Natural killer cell (primary cell): ENCODE measurements around the gene PHTF2. TPM values are rescaled to one million over a fixed set of nuclear protein-coding genes. Genes with fewer than 3 reads are reported as not detected.

Experiments
- ATAC-seq, 3 donors: fragments of 150-1000 bp in 2 of 3; fragments of 200-7000 bp in 1 of 3; cut with Tn5 transposase; 1 replicate in 1 of 3; 2 replicates in 2 of 3; pipeline ENCODE4 v1.10.0; 2021; ENCODE audit warnings: mild to moderate bottlenecking in 2 of 3, moderate library complexity in 2 of 3
- DNase-seq, 2 donors: peaks; one replicate each; pipeline versions ENCODE4 v3.0.0 to v3.0.0-alpha.2; 2013 to 2021; ENCODE audit warnings: mixed read lengths in 1 of 2
- H3K27ac ChIP-seq: one replicate; pipeline ENCODE4 v1.5.1; 2013; ENCODE audit warnings: mild to moderate bottlenecking, low read length
- H3K27me3 ChIP-seq: one replicate; pipeline ENCODE4 v1.6.1; 2013; ENCODE audit warnings: low read length; ENCODE audit not compliant: control insufficient read depth, insufficient read depth
- H3K36me3 ChIP-seq: one replicate; pipeline ENCODE4 v1.6.1; 2013; ENCODE audit warnings: low read length; ENCODE audit not compliant: control insufficient read depth, insufficient read depth
- H3K4me1 ChIP-seq: one replicate; pipeline ENCODE4 v1.6.1; 2013; ENCODE audit warnings: low read length; ENCODE audit not compliant: control insufficient read depth, insufficient read depth
- H3K4me3 ChIP-seq: one replicate; pipeline ENCODE4 v1.5.1; 2013; ENCODE audit warnings: low read length
- H3K9me3 ChIP-seq: one replicate; pipeline ENCODE4 v1.6.1; 2013; ENCODE audit warnings: low read length; ENCODE audit not compliant: control insufficient read depth, insufficient read depth
- H3K27ac Mint-ChIP-seq, 2 donors: one replicate each; pipeline ENCODE4 v1.8.0; 2022; ENCODE audit warnings: mild to moderate bottlenecking in 2 of 2, mixed read lengths in 2 of 2, moderate library complexity in 1 of 2
- H3K27me3 Mint-ChIP-seq, 2 donors: one replicate each; pipeline ENCODE4 v1.8.0; 2022; ENCODE audit warnings: low read depth in 2 of 2, mixed read lengths in 2 of 2
- H3K36me3 Mint-ChIP-seq: one replicate; pipeline ENCODE4 v1.8.0; 2022; ENCODE audit warnings: mixed read lengths
- H3K4me1 Mint-ChIP-seq, 2 donors: one replicate each; pipeline ENCODE4 v1.8.0; 2022; ENCODE audit warnings: mixed read lengths in 2 of 2
- H3K4me3 Mint-ChIP-seq: one replicate; pipeline ENCODE4 v1.8.0; 2022; ENCODE audit warnings: mild to moderate bottlenecking, moderate library complexity, mixed read lengths
- H3K9me3 Mint-ChIP-seq, 2 donors: one replicate each; pipeline ENCODE4 v1.8.0; 2022; ENCODE audit warnings: mixed read lengths in 2 of 2
- WGBS: methylation state at CpG from one replicate; pipeline ENCODE4 v1.1.7; 2013; ENCODE audit warnings: missing lambda C conversion rate; ENCODE audit not compliant: insufficient coverage; 5-methylcytosine and 5-hydroxymethylcytosine counted together
- intact Hi-C: fragments of 100-400 bp; cut with micrococcal nuclease; formaldehyde crosslinking; loops from one replicate; pipeline ENCODE4 v1.14.2; 2022
- total RNA-seq, 4 donors: library from RNA; stranded (reverse); fragments of 120-200 nt in 1 of 4; gene quantifications; one replicate each; pipeline versions ENCODE4 v1.2.3 to v1.2.4, GENCODE V29; 2013 to 2022
- TF ChIP-seq, protein P1 (sequence below): fragments of 200-600 bp; IDR thresholded peaks from one replicate; pipeline ENCODE4 v1.8.0; 2022; ENCODE audit warnings: antibody characterized with exemption

PHTF2 gene
- total RNA-seq, 3 donors from 2014 or later (not counting 1 experiment from before 2014, with no cell fraction given): 23.1 to 26.9 (median 26.4) TPM

- 100% methylated on average over 3 of the region's 5 CpGs for WGBS
- H3K4me1 ChIP-seq: peaks cover 8% of the 10 kb centered on the region
- peaks cover 30 to 37% of the 10 kb centered on the region in 2 donors for H3K4me1 Mint-ChIP-seq
These were observed 26.1 kb downstream of the PHTF2 start for GRCh38 chr7:77824636-77825035.

GRCh38 chr7:77825131-77825530 lies 26.6 kb downstream of the PHTF2 start:
- ATAC-seq: no peak
- no peak overlapping the region for H3K27ac ChIP-seq
- no peak overlapping the region for H3K27ac Mint-ChIP-seq
- no peak for DNase-seq
- WGBS: 90% methylated on average over 2 of the region's 3 CpGs
- H3K4me3 ChIP-seq: no peak overlapping the region
- H3K9me3 ChIP-seq: peaks cover 32% of the 10 kb centered on the region
- TF ChIP-seq, protein P1, sequence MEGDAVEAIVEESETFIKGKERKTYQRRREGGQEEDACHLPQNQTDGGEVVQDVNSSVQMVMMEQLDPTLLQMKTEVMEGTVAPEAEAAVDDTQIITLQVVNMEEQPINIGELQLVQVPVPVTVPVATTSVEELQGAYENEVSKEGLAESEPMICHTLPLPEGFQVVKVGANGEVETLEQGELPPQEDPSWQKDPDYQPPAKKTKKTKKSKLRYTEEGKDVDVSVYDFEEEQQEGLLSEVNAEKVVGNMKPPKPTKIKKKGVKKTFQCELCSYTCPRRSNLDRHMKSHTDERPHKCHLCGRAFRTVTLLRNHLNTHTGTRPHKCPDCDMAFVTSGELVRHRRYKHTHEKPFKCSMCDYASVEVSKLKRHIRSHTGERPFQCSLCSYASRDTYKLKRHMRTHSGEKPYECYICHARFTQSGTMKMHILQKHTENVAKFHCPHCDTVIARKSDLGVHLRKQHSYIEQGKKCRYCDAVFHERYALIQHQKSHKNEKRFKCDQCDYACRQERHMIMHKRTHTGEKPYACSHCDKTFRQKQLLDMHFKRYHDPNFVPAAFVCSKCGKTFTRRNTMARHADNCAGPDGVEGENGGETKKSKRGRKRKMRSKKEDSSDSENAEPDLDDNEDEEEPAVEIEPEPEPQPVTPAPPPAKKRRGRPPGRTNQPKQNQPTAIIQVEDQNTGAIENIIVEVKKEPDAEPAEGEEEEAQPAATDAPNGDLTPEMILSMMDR: no peak
- peaks cover 30 to 37% of the 10 kb centered on the region in 2 donors for H3K4me1 Mint-ChIP-seq
- peaks cover 27% of the 10 kb centered on the region for H3K36me3 Mint-ChIP-seq
- no peaks in the 10 kb centered on the region for H3K27me3 Mint-ChIP-seq
- peaks cover 6 to 11% of the 10 kb centered on the region in 2 donors for H3K9me3 Mint-ChIP-seq
- H3K36me3 ChIP-seq: no peaks in the 10 kb centered on the region
- H3K27me3 ChIP-seq: no peaks in the 10 kb centered on the region
- H3K4me3 Mint-ChIP-seq: no peak overlapping the region
- peaks cover 8% of the 10 kb centered on the region for H3K4me1 ChIP-seq
- intact Hi-C loops: no loop called here

More at GRCh38 chr7:77824636-77825035, 26.1 kb downstream of the PHTF2 start:
- peaks cover 36% of the 10 kb centered on the region for H3K9me3 ChIP-seq
- DNase-seq (no peak), ATAC-seq (no peak)
- Mint-ChIP-seq H3K36me3 (peaks cover 32% of the 10 kb centered on the region), H3K9me3 (peaks cover 8 to 14% of the 10 kb centered on the region in 2 donors), H3K27me3 (no peaks in the 10 kb centered on the region), H3K4me3 (no peak overlapping the region), H3K27ac (no peak overlapping the region)
- TF ChIP-seq, protein P1: no peak
- no peaks in the 10 kb centered on the region for H3K27me3 ChIP-seq
- H3K36me3 ChIP-seq: no peaks in the 10 kb centered on the region
- no peak overlapping the region for H3K27ac ChIP-seq
- intact Hi-C loops: no loop called here
- no peak overlapping the region for H3K4me3 ChIP-seq

- H3K27ac ChIP-seq: no peak overlapping the region
- no peaks in the 10 kb centered on the region for H3K36me3 ChIP-seq
- ATAC-seq (no peak), DNase-seq (no peak)
- TF ChIP-seq, protein P1: no peak
- no peaks in the 10 kb centered on the region for H3K27me3 ChIP-seq
- H3K9me3 ChIP-seq: peaks cover 25% of the 10 kb centered on the region
- Mint-ChIP-seq H3K27ac (no peak overlapping the region), H3K36me3 (peaks cover 15% of the 10 kb centered on the region), H3K27me3 (no peaks in the 10 kb centered on the region), H3K4me3 (no peak overlapping the region), H3K4me1 (peaks cover 39 to 45% of the 10 kb centered on the region in 2 donors), H3K9me3 (peaks cover 3 to 6% of the 10 kb centered on the region in 2 donors)
- H3K4me1 ChIP-seq: peaks cover 8% of the 10 kb centered on the region
- H3K4me3 ChIP-seq: no peak overlapping the region
- no CpG with 5 or more reads among the region's 2 CpGs for WGBS
- intact Hi-C loops: no loop called here
These were observed 27.7 kb downstream of the PHTF2 start for GRCh38 chr7:77826300-77826699.

DNA sequence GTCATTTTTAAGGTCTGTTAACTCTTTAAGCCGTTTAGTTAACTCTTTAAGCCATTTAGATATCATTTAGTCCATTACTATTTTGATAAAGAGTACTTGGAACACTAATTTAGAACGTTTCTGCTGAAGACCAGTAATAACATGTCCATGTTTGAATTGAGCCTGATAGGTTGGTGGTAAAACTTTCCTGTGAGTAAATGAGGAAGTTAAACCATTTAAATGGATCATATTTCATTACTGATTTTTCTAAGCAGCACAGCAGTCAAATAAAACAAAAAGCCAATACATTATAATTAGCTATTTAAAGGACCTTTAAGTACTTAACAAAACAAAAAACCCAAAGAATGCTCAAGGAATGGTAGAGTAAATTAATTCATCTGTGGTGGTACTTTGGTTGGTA lies 29.4 kb downstream of the PHTF2 start:
- 0% methylated on average over 1 of the region's 2 CpGs for WGBS
- Histone ChIP-seq H3K9me3 (peaks cover 11% of the 10 kb centered on the region), H3K27ac (no peak overlapping the region), H3K27me3 (no peaks in the 10 kb centered on the region), H3K4me1 (peaks cover 2% of the 10 kb centered on the region), H3K4me3 (no peak overlapping the region), H3K36me3 (no peaks in the 10 kb centered on the region)
- peaks cover 8% of the 10 kb centered on the region for H3K36me3 Mint-ChIP-seq
- peaks cover 35 to 41% of the 10 kb centered on the region in 2 donors for H3K4me1 Mint-ChIP-seq
- H3K27me3 Mint-ChIP-seq: no peaks in the 10 kb centered on the region
- H3K9me3 Mint-ChIP-seq: peaks cover 3 to 6% of the 10 kb centered on the region in 2 donors
- DNase-seq: no peak
- TF ChIP-seq, protein P1: no peak
- no peak overlapping the region for H3K4me3 Mint-ChIP-seq
- intact Hi-C loops: no loop called here
- ATAC-seq: no peak
- peak overlapping the region in 1 of 2 donors; percentile 26 for H3K27ac Mint-ChIP-seq
